Measurements from ENCODE around the gene CHCHD6.
A peak's percentile ranks its signal among the peaks of the same experiment; 100 is the strongest.

Gene CHCHD6

DNA sequence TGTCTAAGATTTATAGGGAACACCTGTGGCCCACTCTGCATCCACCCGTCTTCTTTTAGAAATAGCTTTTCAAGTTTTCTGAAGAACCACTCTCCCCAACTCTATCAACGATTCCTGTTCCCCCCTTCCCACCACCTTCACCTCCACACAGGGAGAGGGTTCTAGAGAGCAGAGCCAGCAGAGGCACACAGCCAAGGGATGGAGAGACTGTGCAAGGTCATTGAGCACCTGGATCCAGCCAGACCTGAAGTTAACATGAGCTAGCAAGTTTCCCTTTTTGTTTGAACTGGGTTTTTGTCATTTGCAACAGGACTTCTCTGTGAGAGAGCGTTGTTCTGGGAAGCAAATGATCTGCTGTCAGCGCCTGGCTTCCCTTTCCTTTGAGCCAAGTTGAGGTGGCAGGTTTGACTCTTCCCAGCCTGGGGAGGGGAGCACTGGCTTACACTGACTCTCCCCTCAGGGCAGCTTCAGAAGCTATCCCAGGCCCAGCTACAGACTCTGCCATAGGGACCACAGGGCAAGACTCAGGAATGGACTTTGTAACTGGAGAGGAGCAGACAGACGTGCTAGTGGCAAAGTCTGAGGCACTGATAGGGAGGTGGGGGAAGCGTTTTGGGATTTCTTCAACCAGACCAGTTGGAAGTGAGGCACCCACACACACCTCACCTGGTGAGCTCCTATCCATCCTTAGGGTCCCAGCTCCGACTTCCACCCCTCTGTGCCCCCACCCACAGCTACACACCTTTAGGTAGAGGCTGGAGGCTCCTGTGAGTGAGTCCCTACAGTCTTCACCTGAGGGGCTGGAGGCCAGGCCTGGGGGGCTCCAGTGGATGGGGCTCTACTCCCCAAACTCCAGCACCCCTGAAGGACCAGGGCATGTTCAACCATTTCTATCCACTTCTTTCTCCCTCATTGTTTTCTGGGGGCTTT is 259.5 kb downstream of the CHCHD6 start:
- DNase-seq: no peak

DNA sequence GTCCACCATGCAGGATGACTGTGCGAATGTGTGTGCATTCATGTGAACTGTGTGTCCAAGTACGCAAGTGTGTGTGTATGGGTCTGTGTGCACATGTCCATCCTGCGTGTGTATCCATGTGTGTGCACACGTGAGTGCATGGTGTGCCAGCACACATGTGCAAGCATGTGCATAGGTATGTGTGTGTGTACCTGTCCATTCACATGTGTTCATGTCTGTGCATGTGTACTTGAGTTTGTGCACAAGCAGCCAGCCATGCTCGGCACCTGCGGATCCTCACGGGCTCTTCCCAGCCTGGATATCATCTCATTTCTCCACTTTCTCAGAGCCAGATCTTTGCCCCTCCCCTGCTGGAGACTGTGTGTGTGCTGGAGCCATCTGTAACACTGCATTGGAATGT is 260.2 kb downstream of the CHCHD6 start:
- DNase-seq: no peak

DNA sequence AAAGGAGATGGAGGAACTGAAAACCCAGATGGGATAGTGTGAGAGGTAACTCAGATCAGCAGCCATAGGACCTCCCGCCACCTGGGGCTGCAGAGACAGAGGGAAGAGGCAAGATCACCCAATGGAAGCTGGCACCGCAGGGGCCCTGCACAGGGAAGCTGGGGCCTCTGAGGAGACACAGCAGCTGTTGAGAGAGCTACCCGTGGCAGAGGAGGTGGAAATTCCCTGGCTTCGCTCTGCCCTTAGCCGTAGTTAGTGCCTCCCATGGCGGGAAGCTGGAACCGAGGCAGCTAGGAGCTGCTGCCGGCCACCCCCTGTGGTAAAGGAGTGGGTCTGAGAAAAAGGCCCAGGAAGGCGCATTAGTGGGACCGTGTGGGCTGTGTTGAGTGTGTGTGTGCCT is 260.9 kb downstream of the CHCHD6 start:
- no peak for DNase-seq

DNA sequence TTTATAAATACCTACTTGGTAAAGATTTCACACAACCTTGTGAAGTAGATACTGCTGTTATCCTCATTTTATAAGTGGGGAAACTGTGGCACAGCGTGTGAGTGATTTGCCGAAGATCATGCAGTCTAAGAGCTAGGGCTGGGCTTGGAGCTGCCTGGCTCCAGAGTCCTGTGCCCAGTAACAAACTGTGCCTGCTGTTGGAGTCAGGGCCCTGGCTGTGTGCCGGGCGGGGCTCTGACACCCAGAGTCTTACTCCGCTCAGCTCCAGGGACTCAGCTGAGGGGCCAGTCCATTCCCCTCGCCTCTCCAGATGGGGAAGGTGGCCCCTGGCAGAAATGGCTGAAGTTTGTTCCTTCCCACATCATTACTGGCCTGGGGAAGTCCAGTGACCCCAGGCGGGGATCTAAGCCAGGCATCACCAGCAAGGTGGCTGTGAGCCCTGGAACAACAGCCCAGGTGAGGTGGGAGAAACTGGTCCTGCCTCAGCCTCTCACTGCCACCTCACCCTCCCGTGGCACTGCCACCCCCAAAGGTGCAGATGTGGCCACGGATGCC is 261.6 kb downstream of the CHCHD6 start:
- DNase-seq: no peak

DNA sequence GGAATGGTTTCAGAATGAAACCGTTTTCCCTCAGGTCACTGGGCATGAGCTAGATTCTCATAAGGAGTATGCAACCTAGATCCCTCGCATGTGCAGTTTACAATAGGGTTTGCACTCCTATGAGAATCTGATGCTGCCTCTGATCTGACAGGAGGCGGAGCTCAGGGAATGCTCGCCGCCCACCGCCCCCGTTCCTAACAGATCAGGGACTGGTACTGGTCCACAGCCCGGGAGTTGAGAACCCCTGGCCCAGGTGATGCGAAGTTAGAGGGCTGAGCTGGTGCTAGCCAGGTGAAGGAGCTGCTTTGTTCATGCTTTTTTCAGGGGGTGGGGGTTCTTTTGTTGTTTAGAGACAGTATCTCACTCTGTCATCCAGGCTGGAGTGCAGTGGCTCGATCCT is 263.3 kb downstream of the CHCHD6 start:
- DNase-seq: no peak

DNA sequence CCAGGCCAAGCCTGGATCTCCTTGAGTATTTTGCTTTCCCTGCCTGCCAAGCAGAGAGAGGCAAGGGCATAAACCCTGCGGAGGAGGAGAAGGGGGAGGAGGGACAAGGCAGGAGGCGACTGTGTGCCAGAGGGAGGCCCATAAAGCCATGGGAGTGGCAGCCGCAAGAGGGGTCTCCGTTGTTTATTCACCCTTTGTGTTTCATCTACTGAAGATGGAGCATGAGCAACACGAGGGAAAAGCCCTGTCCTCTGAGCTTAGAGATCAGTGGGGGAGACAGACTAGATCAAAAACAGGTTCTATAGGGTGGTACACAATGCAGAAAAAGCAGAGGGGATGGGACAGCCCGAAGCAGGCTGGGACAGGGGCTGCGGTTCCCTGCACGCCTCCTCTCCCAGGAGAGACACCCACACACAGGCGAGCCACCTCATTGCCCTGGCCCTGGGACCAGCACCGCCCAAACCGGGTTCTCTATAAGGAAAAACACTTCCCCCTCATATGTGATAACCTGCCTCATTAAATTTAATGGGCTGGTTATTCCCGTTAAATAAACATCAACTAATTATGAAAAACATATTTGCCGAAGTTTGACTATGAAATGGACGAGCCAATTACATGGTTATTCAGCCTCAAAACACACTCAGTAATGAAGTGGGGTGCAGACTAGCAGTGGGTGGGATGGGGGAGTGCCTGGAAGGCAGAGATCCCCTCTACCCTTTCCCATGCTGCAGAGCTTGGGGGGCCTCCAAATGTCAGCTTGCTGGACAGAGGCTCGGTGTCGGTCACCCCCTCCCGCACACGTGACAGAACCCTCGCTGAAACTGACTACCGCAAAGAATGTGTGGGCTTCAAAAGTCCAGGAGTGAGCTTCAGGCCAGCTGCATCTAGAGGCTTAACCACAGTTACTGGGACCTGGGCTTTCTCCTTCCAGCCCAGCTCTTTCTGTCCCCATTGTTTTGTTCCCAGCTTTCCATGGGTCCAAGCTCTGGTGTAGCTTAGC is 264.7 kb downstream of the CHCHD6 start:
- DNase-seq: no peak

DNA sequence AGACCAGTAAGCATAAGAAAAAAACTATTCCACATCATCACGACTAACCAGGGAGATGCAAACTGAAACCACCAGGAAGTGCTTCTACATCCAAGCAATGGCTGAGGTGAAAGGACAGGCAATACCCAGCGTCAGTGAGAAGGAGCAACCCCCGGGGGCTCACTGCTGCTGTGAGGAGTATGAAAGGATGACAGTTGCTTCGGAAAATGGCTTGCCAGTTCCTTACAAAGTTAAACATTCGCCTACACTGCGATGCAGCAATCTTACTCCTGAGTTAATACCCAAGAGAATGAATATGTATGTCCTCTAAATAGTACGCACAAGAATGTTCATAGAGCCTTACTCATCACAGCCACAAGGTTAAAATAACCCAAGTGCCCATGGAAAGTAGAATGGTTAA is 265.5 kb downstream of the CHCHD6 start:
- no peak for DNase-seq

DNA sequence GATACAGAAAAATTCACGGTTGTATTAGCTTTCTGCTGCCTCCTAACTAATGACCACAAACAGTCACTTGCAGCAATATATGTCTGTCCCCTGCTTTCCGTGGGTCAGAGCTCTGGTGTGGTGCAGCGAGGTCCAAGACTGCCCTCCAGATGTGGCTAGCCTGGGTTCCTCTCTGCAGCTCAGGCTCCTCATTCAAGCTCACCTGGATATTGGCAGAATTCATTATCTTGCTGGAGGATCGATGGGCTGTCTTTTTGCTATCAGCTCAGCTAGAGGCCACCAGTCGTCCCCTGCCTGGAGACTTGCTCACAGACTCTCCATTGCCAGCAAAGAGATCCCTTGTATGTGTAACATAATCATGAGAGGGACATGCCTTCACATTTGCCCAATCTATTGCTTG is 266.1 kb downstream of the CHCHD6 start:
- no peak for DNase-seq

DNA sequence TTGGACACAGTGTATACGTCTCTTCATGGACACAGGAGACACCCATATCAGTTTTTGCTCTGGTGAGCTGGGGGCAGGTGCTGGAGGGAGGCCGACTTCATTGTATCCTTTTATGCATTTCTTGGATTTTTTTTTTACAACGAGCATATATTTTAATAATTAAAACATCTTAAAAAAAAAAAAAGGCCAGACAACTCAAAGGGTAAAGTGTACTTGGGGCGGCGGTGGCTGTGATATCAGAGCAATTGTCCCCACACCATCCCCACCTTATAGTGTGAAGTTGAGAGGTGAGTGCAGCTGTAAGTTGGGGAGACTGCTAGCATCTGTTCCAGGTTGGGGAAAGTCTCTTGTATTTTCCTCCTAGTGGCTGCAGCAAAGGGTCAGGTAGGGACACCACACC is 266.9 kb downstream of the CHCHD6 start:
- no peak for DNase-seq

DNA sequence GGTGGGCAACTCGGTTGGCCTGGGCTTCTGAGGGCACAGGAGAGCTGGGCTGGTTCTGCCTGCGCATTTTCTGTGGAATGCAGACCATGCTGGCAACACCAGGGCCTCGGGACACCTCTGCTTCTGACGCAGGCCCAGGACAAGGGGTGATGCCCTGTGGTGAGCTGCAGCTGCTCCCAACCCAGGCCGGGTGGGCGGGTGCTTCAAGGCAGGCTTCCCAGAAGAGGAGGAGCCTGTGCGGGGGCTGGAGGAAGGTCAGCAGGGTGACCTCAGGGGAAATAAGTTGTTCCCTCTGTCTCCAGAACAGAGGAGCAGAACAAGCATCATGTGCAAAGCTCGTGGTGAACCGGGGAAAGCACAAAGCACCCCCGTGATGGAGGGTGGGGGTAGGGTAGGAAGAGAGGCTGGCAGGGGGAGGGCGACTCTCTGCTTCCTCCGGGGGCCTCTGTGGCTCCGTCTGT is 267.9 kb downstream of the CHCHD6 start:
- DNase-seq: no peak

DNA sequence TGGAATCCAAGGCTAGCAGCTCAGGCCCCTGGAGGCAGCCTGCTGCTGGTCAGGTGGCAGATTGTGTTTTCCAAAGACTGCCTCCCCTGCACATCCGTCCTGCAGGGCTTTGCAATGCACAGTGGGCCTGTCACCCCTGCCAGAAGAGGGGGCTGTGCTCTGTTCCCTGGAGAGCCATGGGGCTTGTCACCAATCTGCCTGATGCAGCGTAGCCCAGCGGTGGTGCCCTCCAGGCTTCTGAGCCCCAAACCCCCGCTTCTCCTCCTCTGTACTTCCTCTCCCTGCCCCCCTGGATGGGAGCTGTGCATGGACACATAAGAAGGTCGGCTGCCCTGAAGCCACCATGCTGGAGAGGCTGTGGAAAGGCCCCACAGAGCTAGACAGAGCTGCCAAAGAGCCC is 268.8 kb downstream of the CHCHD6 start:
- DNase-seq: no peak

DNA sequence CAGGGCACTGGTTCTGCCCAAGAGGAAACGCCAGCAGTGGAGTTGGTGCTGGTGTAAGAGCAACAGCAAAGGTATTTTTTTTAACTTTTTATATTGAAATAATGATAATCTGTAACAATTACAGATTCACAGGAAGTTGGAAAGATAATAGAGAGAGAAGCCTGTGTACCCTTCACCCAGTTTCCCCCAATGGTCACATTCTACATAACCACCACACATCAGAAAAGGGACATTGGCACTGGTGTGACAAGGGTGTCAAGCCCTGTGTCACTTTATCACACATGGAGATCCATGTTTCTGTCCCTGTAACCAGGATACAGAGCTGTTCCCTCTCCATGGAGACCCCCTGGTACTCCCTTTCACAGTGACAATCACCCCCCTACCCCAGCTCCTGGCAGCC is 269.8 kb downstream of the CHCHD6 start:
- DNase-seq: no peak

DNA sequence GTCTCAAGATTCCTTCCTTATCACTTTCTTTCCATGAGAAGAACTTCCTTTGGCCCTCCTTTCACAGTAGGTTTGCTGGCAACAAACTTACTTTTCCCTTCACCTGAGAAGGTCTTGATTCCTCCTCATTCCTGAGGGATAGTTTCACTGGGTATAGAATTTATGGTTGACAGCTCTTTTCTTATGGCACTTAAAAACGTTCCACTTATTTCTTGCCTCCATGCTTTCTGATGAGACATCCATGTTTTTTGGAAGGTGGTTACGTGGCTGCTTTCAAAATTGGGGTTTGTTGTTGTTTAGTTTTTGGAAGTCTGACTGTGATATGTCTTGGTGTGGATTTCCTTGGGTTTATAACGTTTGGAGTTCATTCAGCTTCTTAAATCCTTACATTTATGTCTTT is 270.7 kb downstream of the CHCHD6 start:
- no peak for DNase-seq

DNA sequence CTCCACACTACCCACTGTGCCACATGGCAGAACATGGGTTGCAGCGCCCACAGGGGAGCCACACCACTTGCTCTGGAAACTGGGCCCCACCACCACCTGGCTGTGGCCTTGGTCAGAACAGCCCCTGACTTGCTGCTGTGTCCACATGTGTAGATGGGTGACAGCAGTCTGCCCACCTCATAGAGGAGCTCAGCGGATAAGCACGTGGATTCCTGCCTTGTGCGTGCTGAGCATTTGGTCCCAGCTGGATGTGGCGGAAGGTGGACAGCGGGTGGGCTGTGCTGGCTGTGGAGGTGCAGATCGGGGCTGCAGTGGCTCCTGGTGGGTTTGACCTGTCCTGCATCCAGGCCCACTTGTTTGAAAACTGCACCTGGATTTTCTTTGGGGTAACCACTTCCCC is 272.9 kb downstream of the CHCHD6 start:
- DNase-seq: no peak

DNA sequence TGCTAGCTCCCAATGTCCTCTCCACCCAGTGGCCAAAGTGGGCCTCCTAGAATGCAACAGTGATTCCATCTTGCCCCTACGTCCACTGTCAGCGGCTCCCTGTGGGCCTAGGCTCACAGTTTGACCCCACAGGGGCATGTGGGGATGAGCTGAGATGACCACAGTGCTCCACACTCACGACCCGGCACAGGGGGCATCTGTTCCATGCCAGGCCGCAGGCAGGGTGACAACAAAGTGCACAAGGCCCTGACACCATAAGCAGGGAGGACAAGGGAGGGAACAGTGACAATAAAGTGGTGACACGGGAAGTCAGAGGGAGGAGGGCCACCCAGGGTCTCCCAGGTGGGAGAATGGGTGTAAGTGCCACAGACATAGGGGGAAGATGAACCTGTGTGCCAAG is 273.8 kb downstream of the CHCHD6 start:
- DNase-seq: no peak

DNA sequence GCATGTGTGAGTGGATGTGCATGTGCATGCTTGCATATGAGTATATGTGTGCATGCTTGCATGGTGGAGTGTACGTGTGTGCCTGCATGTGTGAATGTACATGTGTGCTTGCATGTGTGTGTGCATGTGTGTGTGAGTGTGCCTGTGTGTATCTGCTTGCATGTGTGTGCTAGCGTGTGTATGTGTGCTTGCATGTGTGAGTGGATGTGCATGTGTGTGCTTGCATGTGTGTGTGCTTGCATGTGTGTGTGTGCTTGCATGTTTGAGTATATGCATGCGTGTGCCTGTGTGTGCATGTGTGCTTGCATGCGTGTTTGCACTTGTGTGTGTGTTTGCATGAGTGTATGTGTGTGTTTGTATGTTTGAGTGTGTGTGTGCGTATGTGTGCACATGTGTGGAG is 274.3 kb downstream of the CHCHD6 start:
- DNase-seq: no peak

DNA sequence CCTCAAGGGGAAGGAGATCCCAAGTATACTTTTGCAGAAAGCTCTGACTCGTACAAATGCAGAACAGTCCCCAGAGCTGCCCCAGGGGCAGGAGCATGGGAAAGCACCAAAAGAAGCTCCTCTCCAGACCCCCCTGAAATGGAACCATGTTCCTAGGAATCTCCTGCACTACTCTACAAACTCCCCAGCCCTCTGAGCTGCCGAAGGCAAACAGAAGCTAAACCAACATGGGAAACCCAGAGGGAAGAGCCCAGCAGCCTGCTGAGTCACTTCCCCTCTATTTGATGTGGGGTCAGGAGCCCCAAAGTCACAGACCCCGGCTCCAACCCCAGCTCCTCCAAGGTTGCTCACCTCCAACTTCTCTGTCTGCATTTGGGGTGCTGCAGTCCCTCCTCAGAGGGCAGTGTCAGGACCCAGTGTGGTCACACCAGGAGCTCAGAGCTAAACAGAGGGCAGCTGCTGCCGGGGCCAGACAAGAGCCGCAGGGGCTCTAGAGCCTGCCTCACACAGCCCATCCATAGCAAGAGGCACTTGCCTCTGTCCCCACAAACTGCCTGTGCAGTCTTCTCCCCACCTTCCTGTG is 275.1 kb downstream of the CHCHD6 start:
- DNase-seq: no peak

DNA sequence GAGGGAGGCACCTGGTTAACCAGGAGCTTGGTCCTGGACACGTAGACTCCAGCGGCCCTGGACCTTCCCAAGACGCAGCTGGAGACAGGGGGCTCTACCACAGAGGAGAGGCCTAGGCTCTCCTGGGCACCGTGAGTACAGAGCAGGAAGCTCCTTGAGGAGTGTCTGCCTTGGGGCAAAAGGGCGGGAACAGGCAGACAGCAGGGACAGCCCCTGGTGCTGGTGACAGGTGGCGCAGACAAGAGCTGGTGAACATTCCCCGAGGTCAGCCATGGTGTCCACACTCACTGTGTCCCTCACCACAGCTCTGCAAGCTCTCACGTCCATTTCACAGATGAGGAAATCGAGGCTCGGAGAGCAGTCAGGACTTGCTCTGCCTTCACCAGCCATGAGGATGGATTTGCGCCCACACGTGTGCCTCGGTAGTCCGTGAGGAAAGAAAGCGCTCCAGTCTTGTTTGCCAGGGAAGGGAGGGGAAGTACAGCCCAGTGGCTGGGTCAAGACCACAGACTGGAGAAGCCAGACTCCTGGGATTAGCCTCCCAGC is 276.3 kb downstream of the CHCHD6 start:
- no peak for DNase-seq

DNA sequence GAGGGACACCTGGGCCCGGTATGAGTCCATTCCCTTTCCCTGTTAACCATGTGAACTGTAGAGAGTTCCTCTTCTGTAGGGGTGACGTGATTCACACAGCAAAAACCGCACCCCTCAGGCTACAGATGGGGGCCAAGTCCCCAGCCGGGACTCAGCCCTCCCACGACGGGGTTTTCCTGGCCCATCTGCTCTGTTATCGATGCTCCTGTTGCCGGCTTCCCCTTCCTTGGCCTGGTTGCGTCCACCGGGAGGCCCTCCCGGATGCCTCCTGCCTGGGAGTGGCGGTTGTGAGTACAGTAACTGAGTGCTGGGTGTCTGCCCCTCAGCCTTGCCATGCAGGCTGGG is 278.1 kb downstream of the CHCHD6 start:
- DNase-seq: no peak

DNA sequence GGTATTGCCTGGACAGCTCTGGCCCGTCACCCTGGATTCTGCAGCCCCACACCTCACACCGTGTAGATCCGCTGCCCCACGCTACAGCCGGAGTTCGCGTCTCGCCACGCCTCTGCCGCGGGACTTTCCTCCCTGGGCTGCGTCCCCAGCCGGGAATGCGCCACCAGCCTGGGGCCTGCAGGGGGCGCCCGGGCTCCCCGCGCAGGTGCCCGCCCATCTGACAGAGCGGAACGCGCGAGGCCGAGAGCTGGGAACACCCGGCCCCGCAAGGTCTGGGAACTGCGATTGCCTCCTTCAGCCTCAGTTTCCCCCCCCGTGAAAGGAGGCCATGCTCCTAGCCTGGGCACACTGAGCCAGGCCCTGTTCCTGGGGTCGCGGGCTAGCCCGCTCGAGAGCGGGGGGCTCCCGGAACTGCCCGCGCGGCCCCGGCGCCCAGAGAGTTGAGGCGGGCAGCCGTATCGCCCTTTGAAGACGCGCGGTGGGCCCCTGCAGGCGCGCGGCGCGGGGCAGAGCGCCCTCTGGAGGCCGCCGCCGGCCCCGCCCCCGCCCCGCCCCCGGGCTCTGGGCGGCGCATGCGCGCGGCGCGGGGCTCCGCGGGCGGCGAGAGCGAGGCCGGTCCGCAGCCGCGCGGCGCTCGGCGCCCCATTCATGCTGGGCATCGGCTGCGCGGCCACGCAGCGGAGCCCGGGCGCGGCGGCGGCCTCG is 278.6 kb downstream of the CHCHD6 start, which contains the start of gene PLXNA1:
Gene PLXNA1, plus strand, starts transcription at position 645 of the 705 bp plus-strand sequence. CDS start 5,479 bp downstream, outside the sequence.
- DNase-seq: peak; percentile 82

DNA sequence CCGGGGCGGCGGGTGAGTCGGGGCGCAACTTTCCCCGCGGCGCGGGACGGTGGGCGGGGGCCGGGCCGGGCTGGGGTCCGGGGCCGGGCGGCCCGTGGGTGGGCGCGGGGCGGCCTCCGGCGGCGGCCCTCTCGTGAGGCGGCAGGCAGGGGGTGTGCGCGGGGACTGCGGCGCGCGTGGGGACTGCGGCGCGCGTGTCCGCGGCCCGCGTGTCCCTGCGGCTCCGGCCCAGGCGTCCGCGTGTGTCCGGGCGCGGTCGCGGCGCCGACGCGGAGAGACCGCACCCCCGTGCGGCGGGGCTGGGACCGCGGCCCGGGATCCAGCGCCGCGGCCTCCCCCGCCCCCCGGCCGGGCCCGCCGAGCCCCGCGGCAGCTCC is 279.2 kb downstream of the CHCHD6 start:
- no peak for DNase-seq

Data from T1000 (cell line).